Gastroesophageal sphincter (tissue), 3 donors: Measurements from ENCODE around the gene TAPT1.

Source experiments
- CTCF ChIP-seq, 4 experiments: fragments of 200-600 bp in 2 of 4; fragments of 450-650 bp in 2 of 4; sonication (generic) in 1 of 4; IDR thresholded peaks; one replicate each; pipeline ENCODE4 v1.5.1; 2017 to 2019; ENCODE audit warnings: antibody characterized with exemption in 4 of 4, mild to moderate bottlenecking in 2 of 4, moderate library complexity in 2 of 4
- POLR2AphosphoS5 ChIP-seq: sonication (generic); formaldehyde crosslinking; IDR thresholded peaks from one replicate; pipeline ENCODE4 v1.6.1; 2017; ENCODE audit warnings: antibody characterized with exemption

GRCh38 chr4:16140879-16141249 is 85.4 kb downstream of the TAPT1 start:
- TF ChIP-seq CTCF (IDR thresholded peaks at IDR 0.05): no peak
- no peak for TF ChIP-seq POLR2AphosphoS5
